A549 (cell line): Measurements from ENCODE around the gene PPP1R2.

Experiments used
- CTCF ChIP-seq: fragments of >200 bp; sonication (Bioruptor Twin); formaldehyde crosslinking; IDR thresholded peaks from 3 replicates; pipeline ENCODE4 v1.5.1; 2016
- EP300 ChIP-seq, 2 experiments: fragments of >200 bp; sonication (Bioruptor Twin); formaldehyde crosslinking; IDR thresholded peaks; 2 replicates in 1 of 2; 3 replicates in 1 of 2; pipeline ENCODE4 v1.6.1; 2016 to 2017
- NR3C1 ChIP-seq: fragments of >200 bp; sonication (Bioruptor Twin); formaldehyde crosslinking; IDR thresholded peaks from 3 replicates; pipeline ENCODE4 v1.6.1; 2017
- POLR2A ChIP-seq: IDR thresholded peaks from 2 replicates; pipeline ENCODE4 v1.6.1; 2012; ENCODE audit warnings: mild to moderate bottlenecking, low read length
- POLR2AphosphoS2 ChIP-seq: conservative IDR thresholded peaks from 2 replicates; pipeline ENCODE4 v1.6.1; 2012; ENCODE audit warnings: low read length, improper control_type of control experiment, inconsistent platforms
- REST ChIP-seq: fragments of 200-600 bp; sonication (generic); IDR thresholded peaks from 2 replicates; pipeline ENCODE4 v1.6.1; 2016; ENCODE audit warnings: antibody characterized with exemption, mild to moderate bottlenecking, moderate library complexity
- TFCP2L1 ChIP-seq: fragments of 250-450 bp; sonication (Bioruptor Pico); IDR thresholded peaks from 2 replicates; pipeline ENCODE4 v1.5.0; 2021; ENCODE audit warnings: mild to moderate bottlenecking

GRCh38 chr3:195517030-195517429 lies 26.1 kb downstream of the PPP1R2 start:
- no peak for TF ChIP-seq CTCF
- TF ChIP-seq POLR2A: no peak
- TF ChIP-seq NR3C1: no peak
- no peak for TF ChIP-seq TFCP2L1 (CRISPR knock-in tag)
- TF ChIP-seq POLR2AphosphoS2: no peak
- no peak for TF ChIP-seq REST
- no peak for TF ChIP-seq EP300 (IDR thresholded peaks at IDR 0.05)
